ENCODE data around the gene ELL3.
A peak's percentile ranks its signal among the peaks of the same experiment; 100 is the strongest.

ELL3 gene

DNA sequence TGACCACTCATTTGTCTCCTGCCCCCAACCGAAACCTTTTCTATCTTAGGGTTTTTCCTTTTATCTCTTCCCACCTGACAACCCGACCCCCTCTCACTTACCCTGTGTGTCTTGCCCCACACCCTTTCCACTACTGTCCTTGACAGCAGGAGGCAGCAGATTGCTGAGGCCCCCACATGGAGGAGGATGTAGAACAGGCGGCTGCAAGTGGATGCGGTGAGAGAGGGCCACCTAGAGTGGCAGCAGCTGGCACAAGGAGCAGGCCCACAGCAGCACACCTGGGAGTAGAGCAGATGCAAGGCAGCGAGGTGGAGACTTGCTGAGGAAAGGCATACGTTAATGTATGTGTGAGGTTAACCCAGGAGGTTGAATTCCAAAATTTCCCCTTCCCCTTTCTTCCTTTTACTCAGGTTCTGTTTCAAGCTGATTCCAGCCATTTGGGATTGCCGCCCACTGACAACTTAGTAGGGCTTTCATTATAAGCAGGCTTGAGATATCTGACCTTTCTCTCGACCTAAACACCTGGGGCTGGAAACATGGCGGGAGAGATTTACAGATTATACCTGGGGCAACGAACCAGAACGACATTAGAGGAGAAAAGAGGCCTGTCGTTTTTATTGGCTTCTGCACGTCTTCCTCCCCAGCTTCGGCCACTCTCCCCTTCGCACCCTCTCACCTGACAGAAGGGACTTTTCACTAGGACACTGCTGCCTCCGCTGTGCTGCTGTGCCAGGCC lies 22.6 kb upstream of the ELL3 start:
- peaks cover 65% of the 10 kb centered on the region for H3K36me3 Mint-ChIP-seq (ENCODE audit: low read depth)
- no peaks in the 10 kb centered on the region for H3K9me3 Mint-ChIP-seq
- no peaks in the 10 kb centered on the region for H3K27me3 Mint-ChIP-seq (ENCODE audit: low read depth, poor library complexity)
- peaks cover 68% of the 10 kb centered on the region for H3K4me1 Mint-ChIP-seq
- peak overlapping the region; percentile 99 for H3K27ac Mint-ChIP-seq
- H3K4me3 Mint-ChIP-seq = peak overlapping the region; percentile 48
- DNase-seq = no peak
- TF ChIP-seq, protein P1, sequence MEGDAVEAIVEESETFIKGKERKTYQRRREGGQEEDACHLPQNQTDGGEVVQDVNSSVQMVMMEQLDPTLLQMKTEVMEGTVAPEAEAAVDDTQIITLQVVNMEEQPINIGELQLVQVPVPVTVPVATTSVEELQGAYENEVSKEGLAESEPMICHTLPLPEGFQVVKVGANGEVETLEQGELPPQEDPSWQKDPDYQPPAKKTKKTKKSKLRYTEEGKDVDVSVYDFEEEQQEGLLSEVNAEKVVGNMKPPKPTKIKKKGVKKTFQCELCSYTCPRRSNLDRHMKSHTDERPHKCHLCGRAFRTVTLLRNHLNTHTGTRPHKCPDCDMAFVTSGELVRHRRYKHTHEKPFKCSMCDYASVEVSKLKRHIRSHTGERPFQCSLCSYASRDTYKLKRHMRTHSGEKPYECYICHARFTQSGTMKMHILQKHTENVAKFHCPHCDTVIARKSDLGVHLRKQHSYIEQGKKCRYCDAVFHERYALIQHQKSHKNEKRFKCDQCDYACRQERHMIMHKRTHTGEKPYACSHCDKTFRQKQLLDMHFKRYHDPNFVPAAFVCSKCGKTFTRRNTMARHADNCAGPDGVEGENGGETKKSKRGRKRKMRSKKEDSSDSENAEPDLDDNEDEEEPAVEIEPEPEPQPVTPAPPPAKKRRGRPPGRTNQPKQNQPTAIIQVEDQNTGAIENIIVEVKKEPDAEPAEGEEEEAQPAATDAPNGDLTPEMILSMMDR (IDR thresholded peaks at IDR 0.05) = no peak

DNA sequence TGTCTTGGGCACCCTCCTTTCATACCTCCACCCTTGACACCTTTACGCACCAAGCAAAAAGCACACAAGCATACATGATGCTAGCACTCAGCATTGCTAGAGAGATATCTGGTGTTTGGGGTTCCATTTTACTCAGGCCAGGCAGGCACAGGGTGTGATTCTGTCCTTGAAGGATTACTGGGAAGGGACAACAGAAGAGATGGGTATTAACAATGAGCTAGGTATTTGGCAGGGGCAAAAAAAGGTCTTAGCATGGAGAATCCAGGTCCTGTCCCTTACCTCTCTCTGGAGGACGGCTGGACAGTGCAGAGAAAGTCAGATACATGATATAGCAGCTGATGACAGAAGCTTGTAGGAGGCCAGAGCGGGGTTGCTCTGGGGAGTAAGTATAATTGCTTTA lies 19.8 kb upstream of the ELL3 start:
- Mint-ChIP-seq H3K36me3 (ENCODE audit: low read depth) (peaks cover 65% of the 10 kb centered on the region), H3K4me3 (no peak overlapping the region), H3K27me3 (ENCODE audit: low read depth, poor library complexity) (no peaks in the 10 kb centered on the region), H3K27ac (peak overlapping the region; percentile 50), H3K9me3 (peaks cover 1% of the 10 kb centered on the region), H3K4me1 (peaks cover 84% of the 10 kb centered on the region)
- no peak for DNase-seq
- TF ChIP-seq, protein P1 (IDR thresholded peaks at IDR 0.05) = no peak

DNA sequence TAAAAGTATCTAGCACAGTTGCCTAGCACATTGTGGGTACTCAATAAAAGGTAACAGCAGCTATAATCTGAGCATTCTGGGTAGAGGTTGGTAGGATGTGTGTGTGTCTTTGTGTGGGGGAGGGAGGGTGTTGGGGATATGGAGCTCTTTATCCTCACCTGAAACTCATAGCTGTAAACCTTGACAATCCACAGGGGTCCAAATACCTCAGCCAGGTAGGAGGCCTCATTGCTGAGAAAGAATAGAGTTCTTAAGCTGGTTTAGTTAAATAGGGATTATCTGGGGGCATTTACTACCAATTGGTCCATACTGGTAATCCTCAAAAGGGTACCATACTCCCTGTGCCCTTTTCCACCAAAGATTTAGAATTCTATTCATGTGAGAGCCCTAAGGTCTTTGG lies 19.2 kb upstream of the ELL3 start:
- Mint-ChIP-seq H3K36me3 (ENCODE audit: low read depth) (peaks cover 60% of the 10 kb centered on the region), H3K27ac (peak overlapping the region; percentile 50), H3K9me3 (peaks cover 5% of the 10 kb centered on the region), H3K4me1 (peaks cover 81% of the 10 kb centered on the region), H3K27me3 (ENCODE audit: low read depth, poor library complexity) (no peaks in the 10 kb centered on the region), H3K4me3 (no peak overlapping the region)
- TF ChIP-seq, protein P1 (IDR thresholded peaks at IDR 0.05) = no peak
- no peak for DNase-seq

DNA sequence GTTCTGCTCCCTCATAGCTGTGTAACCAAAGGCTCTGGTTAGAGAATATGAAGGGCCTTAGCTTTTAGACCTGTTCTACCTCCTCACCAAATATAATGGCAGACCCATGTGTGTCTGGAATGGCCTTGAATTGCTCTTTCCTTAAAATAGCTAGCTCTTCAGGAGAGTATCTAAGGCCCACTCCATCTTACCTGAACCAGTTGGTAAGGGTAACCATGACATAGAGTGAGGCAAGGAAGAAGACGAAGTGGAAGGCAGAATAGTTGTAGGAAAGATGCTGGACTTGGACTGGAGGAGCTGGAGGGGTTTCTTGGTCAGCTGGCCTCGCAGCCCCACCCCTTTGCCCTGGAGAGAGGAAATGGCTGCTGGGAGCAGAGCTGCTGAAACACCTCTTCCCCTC lies 18.4 kb upstream of the ELL3 start:
- Mint-ChIP-seq H3K4me1 (peaks cover 73% of the 10 kb centered on the region), H3K9me3 (peaks cover 5% of the 10 kb centered on the region), H3K36me3 (ENCODE audit: low read depth) (peaks cover 55% of the 10 kb centered on the region), H3K27ac (peak overlapping the region; percentile 71), H3K4me3 (no peak overlapping the region), H3K27me3 (ENCODE audit: low read depth, poor library complexity) (no peaks in the 10 kb centered on the region)
- no peak for DNase-seq
- TF ChIP-seq, protein P1 (IDR thresholded peaks at IDR 0.05) = no peak

DNA sequence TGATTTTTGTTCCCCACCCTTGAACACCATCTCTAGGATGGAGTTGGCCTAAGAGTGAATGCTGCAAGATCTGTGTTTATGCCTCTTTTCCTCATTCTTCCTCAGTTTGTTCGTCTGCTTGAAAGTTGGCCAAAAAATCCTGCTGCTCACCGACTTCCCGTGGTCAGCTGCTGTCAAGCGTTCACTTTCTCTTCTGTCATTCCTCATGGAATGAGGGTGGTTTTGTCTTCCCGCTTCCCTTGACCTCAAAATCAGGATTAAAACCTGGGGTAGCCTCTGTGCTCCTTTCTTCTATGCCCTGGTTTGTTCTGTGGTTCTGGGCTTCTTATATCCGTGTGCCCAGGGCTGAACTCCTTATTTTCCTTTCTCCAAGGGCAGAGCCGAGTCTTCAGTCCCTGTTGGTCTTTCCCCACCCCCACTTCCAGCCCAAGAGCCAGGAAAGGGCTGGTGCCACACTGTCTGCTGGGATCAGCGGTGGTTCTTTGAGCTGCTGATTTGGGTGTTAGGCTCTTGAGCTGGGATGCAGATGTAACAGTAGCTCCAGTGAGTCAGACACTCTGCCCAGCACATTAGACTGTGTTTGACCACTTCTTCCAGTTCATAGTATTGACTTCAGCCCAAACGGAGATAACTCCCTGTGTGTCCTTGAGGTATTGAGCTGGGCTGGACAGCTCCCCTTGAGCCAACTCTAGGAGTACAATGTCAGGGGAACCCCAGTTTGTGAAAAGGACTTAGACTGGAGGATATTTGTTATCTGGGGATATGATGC lies 17.7 kb upstream of the ELL3 start:
- no peak for DNase-seq
- H3K4me1 Mint-ChIP-seq = peaks cover 65% of the 10 kb centered on the region
- TF ChIP-seq, protein P1 (IDR thresholded peaks at IDR 0.05) = no peak
- peaks cover 47% of the 10 kb centered on the region for H3K36me3 Mint-ChIP-seq (ENCODE audit: low read depth)
- peaks cover 5% of the 10 kb centered on the region for H3K9me3 Mint-ChIP-seq
- H3K27ac Mint-ChIP-seq = peak overlapping the region; percentile 86
- H3K27me3 Mint-ChIP-seq (ENCODE audit: low read depth, poor library complexity) = no peaks in the 10 kb centered on the region
- H3K4me3 Mint-ChIP-seq = peak overlapping the region; percentile 98

All from nephron progenitor cell (in vitro differentiated cells).